PC-3 (cell line): ENCODE results near the gene VANGL2. TPM values are rescaled to one million over a fixed set of nuclear protein-coding genes. Genes with fewer than 3 reads are reported as not detected.

Experiments used
- ATAC-seq: fragments of 200-7000 bp; cut with Tn5 transposase; 2 replicates; pipeline ENCODE4 v1.9.1; 2020; ENCODE audit warnings: mild to moderate bottlenecking, moderate library complexity
- BruUV-seq: library from RNA; stranded (reverse); fragments of 400-500 nt; replicated peaks from 2 replicates; lab custom pipeline; 2021; lab: Mats Ljungman, UMichigan
- CTCF ChIA-PET: fragments of 300-600 bp; sonication (Branson Sonifier 250); formaldehyde crosslinking; loops from one replicate; lab custom pipeline; 2022; ENCODE audit warnings: antibody characterized with exemption; lab: Charles Lee
- POLR2A ChIA-PET: fragments of 300-600 bp; sonication (Branson Sonifier 250); formaldehyde crosslinking; loops from one replicate; lab custom pipeline; 2022; ENCODE audit warnings: antibody characterized with exemption; ENCODE audit not compliant: unreplicated experiment; lab: Charles Lee
- DNase-seq: peaks from one replicate; pipeline ENCODE4 v3.0.0-alpha.2; 2015
- H2AFZ ChIP-seq: fragments of 300-600 bp; sonication (generic); 2 replicates; pipeline ENCODE4 v1.6.0; 2016; ENCODE audit warnings: antibody characterized with exemption, low read length
- H3F3A ChIP-seq: fragments of 300-600 bp; sonication (generic); one replicate; pipeline ENCODE4 v1.6.0; 2017; ENCODE audit warnings: antibody characterized with exemption, low read length, control low read depth, mild to moderate bottlenecking; ENCODE audit not compliant: unreplicated experiment
- H3K27ac ChIP-seq: fragments of 300-600 bp; sonication (generic); 2 replicates; pipeline ENCODE4 v1.5.1; 2016; ENCODE audit warnings: mild to moderate bottlenecking, low read length
- H3K27me3 ChIP-seq: fragments of 300-600 bp; sonication (generic); 2 replicates; pipeline ENCODE4 v1.6.1; 2016; ENCODE audit warnings: low read length, mixed read lengths
- H3K36me3 ChIP-seq: fragments of 300-600 bp; sonication (generic); 2 replicates; pipeline ENCODE4 v1.6.1; 2016; ENCODE audit warnings: low read depth, mixed run types, low read length, mixed read lengths
- H3K4me1 ChIP-seq: fragments of 300-600 bp; sonication (generic); 2 replicates; pipeline ENCODE4 v1.5.1; 2016; ENCODE audit warnings: low read length; ENCODE audit not compliant: insufficient read depth
- H3K4me2 ChIP-seq: fragments of 300-600 bp; sonication (generic); 2 replicates; pipeline ENCODE4 v1.6.0; 2016; ENCODE audit warnings: low read length
- H3K4me3 ChIP-seq: fragments of 300-600 bp; sonication (generic); 2 replicates; pipeline ENCODE4 v1.5.1; 2016; ENCODE audit warnings: mild to moderate bottlenecking, low read length, mixed read lengths
- H3K79me2 ChIP-seq: fragments of 300-600 bp; sonication (generic); 2 replicates; pipeline ENCODE4 v1.6.1; 2017; ENCODE audit warnings: low read length, mixed read lengths
- H3K9ac ChIP-seq: fragments of 300-600 bp; sonication (generic); 2 replicates; pipeline ENCODE4 v1.6.0; 2016; ENCODE audit warnings: mild to moderate bottlenecking, low read length
- H3K9me2 ChIP-seq: fragments of 300-600 bp; sonication (generic); replicated peaks from 2 replicates; pipeline ENCODE4 v1.6.1; 2016; ENCODE audit warnings: mixed run types, low read length, mixed read lengths
- H3K9me3 ChIP-seq: fragments of 300-600 bp; sonication (generic); 2 replicates; pipeline ENCODE4 v1.6.1; 2016; ENCODE audit warnings: low read length, mixed read lengths
- H4K20me1 ChIP-seq: fragments of 300-600 bp; sonication (generic); 2 replicates; pipeline ENCODE4 v1.6.1; 2016; ENCODE audit warnings: low read length, mixed read lengths
- CTCF ChIP-seq: fragments of 300-600 bp; sonication (generic); conservative IDR thresholded peaks from 2 replicates; pipeline ENCODE4 v1.5.1; 2017; ENCODE audit warnings: antibody characterized with exemption, low read depth, mild to moderate bottlenecking, low read length
- EZH2 ChIP-seq: fragments of 300-600 bp; sonication (generic); IDR thresholded peaks from one replicate; pipeline ENCODE4 v1.6.1; 2017; ENCODE audit warnings: antibody characterized with exemption, mild to moderate bottlenecking, low read length; ENCODE audit not compliant: unreplicated experiment
- EZH2phosphoT487 ChIP-seq: fragments of 300-600 bp; sonication (generic); IDR thresholded peaks from 2 replicates; pipeline ENCODE4 v1.6.1; 2018; ENCODE audit warnings: mild to moderate bottlenecking, antibody characterized with exemption, low read length, borderline replicate concordance
- intact Hi-C: fragments of 100-400 bp; cut with micrococcal nuclease; formaldehyde crosslinking; loops from 2 replicates; pipeline ENCODE4 v1.9.0; 2023
- total RNA-seq: library from RNA; depleted of rRNA; stranded (reverse); fragments of >200 nt; gene quantifications from 2 replicates; pipeline ENCODE4 v1.2.3, GENCODE V29; 2014

The VANGL2 gene
- total RNA-seq, 1 experiment from 2014 or later: 0.44 TPM

GRCh38 chr1:160428053-160428452 is 27.7 kb downstream of the VANGL2 start:
- DNase-seq: no peak
- Histone ChIP-seq H4K20me1 (no peaks in the 10 kb centered on the region), H3K36me3 (no peaks in the 10 kb centered on the region), H3K9me3 (no peaks in the 10 kb centered on the region), H3K27ac (no peak overlapping the region), H3K79me2 (no peaks in the 10 kb centered on the region), H3K9ac (no peak overlapping the region), H3K27me3 (peaks cover 8% of the 10 kb centered on the region), H3F3A (no peaks in the 10 kb centered on the region), H3K4me3 (no peak overlapping the region), H2AFZ (no peak overlapping the region), H3K9me2 (no peaks in the 10 kb centered on the region), H3K4me1 (peaks cover 4% of the 10 kb centered on the region), H3K4me2 (no peak overlapping the region)
- TF ChIP-seq CTCF: no peak
- TF ChIP-seq EZH2phosphoT487: no peak
- no peak for TF ChIP-seq EZH2
- ATAC-seq: no peak
- intact Hi-C loops: loop anchor here (1.0 kb wide), 1 partner anchor 179 kb away; no protein-coding TSS in a partner anchor
- no TSS peak for BruUV-seq
- CTCF ChIA-PET: interaction anchor here (0.7 kb wide), 1 partner anchor 246 kb away, joined by 3 read pairs; no protein-coding TSS in a partner anchor
- POLR2A ChIA-PET: interaction anchor here (0.6 kb wide), 1 partner anchor 737 kb away, joined by 3 read pairs; no protein-coding TSS in a partner anchor

- no peak for TF ChIP-seq EZH2
- TF ChIP-seq CTCF: peak; percentile 87
- H3K4me3 ChIP-seq: no peak overlapping the region
- H3K9me3 ChIP-seq: no peaks in the 10 kb centered on the region
- no peak overlapping the region for H2AFZ ChIP-seq
- CTCF ChIA-PET: interaction anchor here (0.7 kb wide), 1 partner anchor 245 kb away, joined by 3 read pairs; no protein-coding TSS in a partner anchor
- POLR2A ChIA-PET: interaction anchor here (0.6 kb wide), 1 partner anchor 737 kb away, joined by 3 read pairs; no protein-coding TSS in a partner anchor
- H3K27me3 ChIP-seq: peaks cover 14% of the 10 kb centered on the region
- no peaks in the 10 kb centered on the region for H4K20me1 ChIP-seq
- no peak overlapping the region for H3K4me2 ChIP-seq
- ATAC-seq: peak; percentile 85
- no peak overlapping the region for H3K27ac ChIP-seq
- H3F3A ChIP-seq: no peaks in the 10 kb centered on the region
- no peaks in the 10 kb centered on the region for H3K9me2 ChIP-seq
- intact Hi-C loops: loop anchor here (1.0 kb wide), 1 partner anchor 179 kb away; no protein-coding TSS in a partner anchor
- H3K79me2 ChIP-seq: no peaks in the 10 kb centered on the region
- H3K9ac ChIP-seq: no peak overlapping the region
- H3K36me3 ChIP-seq: no peaks in the 10 kb centered on the region
- no TSS peak for BruUV-seq
- peak; percentile 70 for DNase-seq
- H3K4me1 ChIP-seq: peaks cover 4% of the 10 kb centered on the region
These were observed 28.3 kb downstream of the VANGL2 start for GRCh38 chr1:160428655-160429054.

- no peak overlapping the region for H3K9ac ChIP-seq
- H3K27me3 ChIP-seq: peaks cover 19% of the 10 kb centered on the region
- no peak overlapping the region for H2AFZ ChIP-seq
- no peaks in the 10 kb centered on the region for H4K20me1 ChIP-seq
- intact Hi-C loops: no loop called here
- peaks cover 4% of the 10 kb centered on the region for H3K4me1 ChIP-seq
- H3K4me2 ChIP-seq: no peak overlapping the region
- TF ChIP-seq EZH2phosphoT487 (no peak), EZH2 (no peak), CTCF (no peak)
- H3F3A ChIP-seq: no peaks in the 10 kb centered on the region
- no peaks in the 10 kb centered on the region for H3K9me3 ChIP-seq
- no peak for ATAC-seq
- ChIA-PET POLR2A (no interaction called here), CTCF (no interaction called here)
- H3K27ac ChIP-seq: no peak overlapping the region
- H3K79me2 ChIP-seq: no peaks in the 10 kb centered on the region
- H3K9me2 ChIP-seq: no peaks in the 10 kb centered on the region
- no peak for DNase-seq
- no TSS peak for BruUV-seq
- H3K4me3 ChIP-seq: no peak overlapping the region
- no peaks in the 10 kb centered on the region for H3K36me3 ChIP-seq
These were observed 28.8 kb downstream of the VANGL2 start for GRCh38 chr1:160429125-160429561.
